NCI-H524 (cell line): Measurements from ENCODE around the gene TSPYL2.

Source experiments
- DNase-seq, 2 experiments: peaks; one replicate each; lab custom pipeline; 2025; lab: John Stamatoyannopoulos, UW

Gene TSPYL2

DNA sequence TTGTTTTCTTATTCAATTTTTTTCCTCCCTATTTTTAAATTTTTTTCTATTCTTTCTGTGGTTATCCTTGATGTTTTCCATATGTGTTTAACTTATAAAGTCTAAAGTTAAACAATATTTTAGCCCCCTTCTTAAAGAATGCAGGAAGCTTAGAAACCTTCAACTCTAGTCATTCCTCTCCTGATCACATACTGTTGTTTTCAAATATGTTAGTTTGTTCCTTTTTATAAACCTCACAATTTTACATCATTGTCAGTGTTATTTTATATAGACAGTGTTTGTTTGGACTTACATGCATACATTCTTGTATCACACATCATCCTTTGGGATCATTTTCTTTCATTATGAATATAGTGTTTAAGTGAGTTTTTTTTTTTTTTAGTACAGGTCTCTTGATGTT lies 43.3 kb downstream of the TSPYL2 start:
- DNase-seq = no peak

- no peak for DNase-seq
These were observed 44.2 kb downstream of the TSPYL2 start for GRCh38 chrX:53126377-53126776.

- no peak for DNase-seq
These were observed 46.1 kb downstream of the TSPYL2 start for GRCh38 chrX:53128097-53128749.

GRCh38 chrX:53133400-53133799 lies 51.2 kb downstream of the TSPYL2 start:
- DNase-seq = peak; percentile 9 to 44

DNA sequence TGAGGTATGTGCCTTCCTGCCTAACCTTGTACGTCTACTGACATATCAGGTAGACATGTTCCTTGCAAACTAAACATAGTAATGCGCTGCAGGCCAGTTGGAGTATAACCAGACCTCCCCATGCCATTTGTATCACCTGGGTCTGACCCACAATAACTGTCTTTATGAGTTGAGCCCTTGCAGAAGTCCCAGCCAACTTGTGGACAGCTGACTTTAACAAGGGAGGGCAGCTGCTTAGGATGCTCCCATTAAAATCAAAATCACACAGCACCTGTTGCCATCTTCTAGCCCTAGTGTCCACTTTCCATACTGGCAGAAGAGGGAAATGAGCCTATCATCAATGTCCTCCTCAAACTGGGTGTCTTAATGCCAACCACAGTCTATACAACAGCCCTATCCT lies 53.4 kb downstream of the TSPYL2 start:
- no peak for DNase-seq
